ENCODE measurements around the gene APBA2. TPM values are rescaled to one million over a fixed set of nuclear protein-coding genes. Genes with fewer than 3 reads are reported as not detected.

The APBA2 gene
- total RNA-seq, 1 donor from 2014 or later = 26.4 TPM

DNA sequence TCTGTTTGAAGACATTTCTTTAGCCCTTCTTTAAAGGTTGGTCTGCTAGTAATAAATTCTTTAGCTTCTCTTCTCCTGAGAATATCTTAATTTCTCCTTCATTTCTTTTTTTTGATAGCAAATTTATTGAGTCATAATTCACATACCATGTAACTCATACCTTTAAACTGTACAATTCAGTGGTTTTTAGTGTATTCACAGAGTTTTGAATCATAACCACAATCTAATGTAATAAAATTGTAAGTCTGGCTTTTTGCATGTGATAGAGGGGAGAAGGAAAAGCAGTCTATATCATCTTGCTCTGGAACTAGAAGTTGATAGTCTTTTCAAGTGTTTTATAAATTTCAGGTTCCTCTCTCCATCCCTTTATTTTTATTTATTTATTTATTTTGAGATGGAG is 81.3 kb downstream of the APBA2 start:
- TF ChIP-seq, protein P1, sequence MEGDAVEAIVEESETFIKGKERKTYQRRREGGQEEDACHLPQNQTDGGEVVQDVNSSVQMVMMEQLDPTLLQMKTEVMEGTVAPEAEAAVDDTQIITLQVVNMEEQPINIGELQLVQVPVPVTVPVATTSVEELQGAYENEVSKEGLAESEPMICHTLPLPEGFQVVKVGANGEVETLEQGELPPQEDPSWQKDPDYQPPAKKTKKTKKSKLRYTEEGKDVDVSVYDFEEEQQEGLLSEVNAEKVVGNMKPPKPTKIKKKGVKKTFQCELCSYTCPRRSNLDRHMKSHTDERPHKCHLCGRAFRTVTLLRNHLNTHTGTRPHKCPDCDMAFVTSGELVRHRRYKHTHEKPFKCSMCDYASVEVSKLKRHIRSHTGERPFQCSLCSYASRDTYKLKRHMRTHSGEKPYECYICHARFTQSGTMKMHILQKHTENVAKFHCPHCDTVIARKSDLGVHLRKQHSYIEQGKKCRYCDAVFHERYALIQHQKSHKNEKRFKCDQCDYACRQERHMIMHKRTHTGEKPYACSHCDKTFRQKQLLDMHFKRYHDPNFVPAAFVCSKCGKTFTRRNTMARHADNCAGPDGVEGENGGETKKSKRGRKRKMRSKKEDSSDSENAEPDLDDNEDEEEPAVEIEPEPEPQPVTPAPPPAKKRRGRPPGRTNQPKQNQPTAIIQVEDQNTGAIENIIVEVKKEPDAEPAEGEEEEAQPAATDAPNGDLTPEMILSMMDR (IDR thresholded peaks at IDR 0.05) = no peak
- H3K27ac Mint-ChIP-seq (ENCODE audit: unreplicated experiment) = no peak overlapping the region
- H3K9me3 Mint-ChIP-seq (ENCODE audit: low read depth) = no peaks in the 10 kb centered on the region
- H3K36me3 Mint-ChIP-seq (ENCODE audit: low read depth) = peaks cover 3% of the 10 kb centered on the region
- H3K27me3 Mint-ChIP-seq (ENCODE audit: low read depth) = no peaks in the 10 kb centered on the region
- H3K4me3 Mint-ChIP-seq (ENCODE audit: unreplicated experiment) = no peak overlapping the region
- no peak for DNase-seq (ENCODE audit: low spot score)
- peaks cover 30% of the 10 kb centered on the region for H3K4me1 Mint-ChIP-seq (ENCODE audit: low read depth)

DNA sequence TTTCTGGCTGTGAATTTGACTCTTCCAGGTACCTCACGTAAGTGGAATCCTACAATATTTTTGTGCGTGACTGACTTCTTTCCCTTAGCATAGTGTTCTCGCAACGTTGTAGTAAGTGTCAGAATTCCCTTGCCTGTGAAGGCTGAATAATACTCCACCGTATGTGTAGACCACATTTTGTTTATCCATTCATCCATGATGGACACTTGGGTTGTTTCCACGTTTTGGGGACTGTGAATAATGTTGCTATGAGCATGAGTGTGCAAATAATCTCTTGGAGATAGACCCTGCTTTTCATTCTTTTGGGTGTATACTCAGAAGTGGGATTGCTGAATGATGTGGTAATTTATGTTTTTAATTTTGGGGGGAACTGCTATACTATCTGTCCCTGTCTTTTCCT is 82.2 kb downstream of the APBA2 start:
- peak overlapping the region; percentile 59 for H3K27ac Mint-ChIP-seq (ENCODE audit: unreplicated experiment)
- H3K27me3 Mint-ChIP-seq (ENCODE audit: low read depth) = no peaks in the 10 kb centered on the region
- no peak overlapping the region for H3K4me3 Mint-ChIP-seq (ENCODE audit: unreplicated experiment)
- H3K9me3 Mint-ChIP-seq (ENCODE audit: low read depth) = no peaks in the 10 kb centered on the region
- peaks cover 1% of the 10 kb centered on the region for H3K36me3 Mint-ChIP-seq (ENCODE audit: low read depth)
- TF ChIP-seq, protein P1 (IDR thresholded peaks at IDR 0.05) = no peak
- no peak for DNase-seq (ENCODE audit: low spot score)
- peaks cover 30% of the 10 kb centered on the region for H3K4me1 Mint-ChIP-seq (ENCODE audit: low read depth)

DNA sequence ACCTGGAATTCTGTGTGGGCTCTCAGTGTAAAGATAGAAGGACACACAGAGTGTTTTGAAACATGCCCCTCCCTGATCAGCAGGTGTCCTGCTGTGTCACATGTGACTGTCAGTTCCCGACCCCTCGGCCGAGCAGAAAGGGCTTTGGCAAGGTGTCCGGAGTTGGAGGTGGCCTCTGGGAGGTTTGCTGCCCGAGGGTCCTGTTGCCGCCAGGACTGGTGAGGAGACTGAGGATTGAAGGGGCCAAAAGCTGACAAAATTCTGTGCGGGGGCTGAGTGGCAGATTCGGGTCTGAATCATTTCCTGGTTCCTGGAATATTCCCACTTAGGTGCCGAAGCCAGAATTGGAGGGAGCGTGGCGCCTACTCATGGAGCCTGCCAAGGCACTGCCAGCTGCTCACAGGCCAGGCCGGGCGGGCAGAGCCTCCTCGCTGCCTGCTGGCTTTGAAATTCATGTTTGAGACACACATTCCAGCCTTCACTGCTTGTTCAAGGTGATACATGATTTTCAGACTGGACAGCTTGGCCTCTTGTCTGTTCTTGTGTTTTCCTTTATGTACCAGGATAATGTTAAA is 83.8 kb downstream of the APBA2 start:
- Mint-ChIP-seq H3K4me3 (ENCODE audit: unreplicated experiment) (no peak overlapping the region), H3K9me3 (ENCODE audit: low read depth) (no peaks in the 10 kb centered on the region), H3K4me1 (ENCODE audit: low read depth) (peaks cover 30% of the 10 kb centered on the region), H3K27me3 (ENCODE audit: low read depth) (no peaks in the 10 kb centered on the region), H3K36me3 (ENCODE audit: low read depth) (peaks cover 1% of the 10 kb centered on the region), H3K27ac (ENCODE audit: unreplicated experiment) (no peak overlapping the region)
- DNase-seq (ENCODE audit: low spot score) = no peak
- TF ChIP-seq, protein P1 (IDR thresholded peaks at IDR 0.05) = no peak

DNA sequence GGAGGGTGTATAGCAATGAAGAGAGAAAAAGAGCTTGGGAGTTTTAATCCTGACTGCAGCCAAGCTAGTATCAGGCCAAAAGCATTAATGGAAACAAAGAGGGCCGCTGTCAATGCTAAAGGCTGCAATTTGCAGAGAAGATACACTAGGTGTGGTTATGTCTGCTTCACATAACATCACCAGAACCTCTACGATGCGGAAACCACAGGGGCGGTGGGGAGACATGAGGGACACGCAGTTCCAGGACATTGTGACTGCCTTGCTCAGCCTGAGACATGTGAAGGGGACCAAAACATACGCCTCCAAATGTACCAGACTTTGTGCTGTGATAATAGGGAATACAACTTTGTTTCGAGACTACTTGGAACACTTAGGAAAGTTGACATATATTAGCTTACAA is 88.4 kb downstream of the APBA2 start:
- Mint-ChIP-seq H3K27ac (ENCODE audit: unreplicated experiment) (no peak overlapping the region), H3K4me3 (ENCODE audit: unreplicated experiment) (no peak overlapping the region), H3K36me3 (ENCODE audit: low read depth) (no peaks in the 10 kb centered on the region), H3K9me3 (ENCODE audit: low read depth) (no peaks in the 10 kb centered on the region), H3K4me1 (ENCODE audit: low read depth) (peaks cover 32% of the 10 kb centered on the region), H3K27me3 (ENCODE audit: low read depth) (no peaks in the 10 kb centered on the region)
- no peak for DNase-seq (ENCODE audit: low spot score)
- TF ChIP-seq, protein P1 (IDR thresholded peaks at IDR 0.05) = no peak

DNA sequence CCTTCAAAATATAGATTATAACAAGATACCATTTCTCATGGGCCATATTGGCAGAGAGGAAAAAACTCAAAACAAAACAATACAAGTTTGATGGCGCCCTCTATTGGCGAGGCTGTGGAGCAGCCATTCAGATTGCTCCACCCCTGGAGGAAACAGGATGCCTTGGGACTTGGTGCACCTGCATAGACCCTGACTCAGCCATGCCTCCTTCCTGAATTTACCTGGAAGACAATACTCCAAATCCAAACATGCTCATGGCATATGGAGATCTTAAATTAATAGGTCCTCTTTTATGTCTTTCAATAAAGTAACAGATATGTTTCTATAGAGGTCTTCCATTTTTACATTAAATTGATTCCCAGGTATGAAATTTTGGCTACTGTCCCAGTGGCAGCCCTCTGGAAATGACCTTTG is 90.0 kb downstream of the APBA2 start:
- Mint-ChIP-seq H3K27ac (ENCODE audit: unreplicated experiment) (peak overlapping the region; percentile 97), H3K4me3 (ENCODE audit: unreplicated experiment) (no peak overlapping the region), H3K27me3 (ENCODE audit: low read depth) (no peaks in the 10 kb centered on the region), H3K36me3 (ENCODE audit: low read depth) (no peaks in the 10 kb centered on the region), H3K9me3 (ENCODE audit: low read depth) (no peaks in the 10 kb centered on the region), H3K4me1 (ENCODE audit: low read depth) (peaks cover 33% of the 10 kb centered on the region)
- TF ChIP-seq, protein P1 (IDR thresholded peaks at IDR 0.05) = peak; percentile 79
- DNase-seq (ENCODE audit: low spot score) = no peak

Data from chondrocyte (in vitro differentiated cells).